HG03565 (cell line): ENCODE results near the gene LRRC2.
"Not testable (repeated sequence)": the region's sequence is repeated elsewhere in the genome, so short reads cannot be mapped to it uniquely, and the experiment has no call there.

ENCODE experiments used
- ATAC-seq: cut with Tn5 transposase; IDR thresholded peaks from one replicate; pipeline ENCODE4 v1.9.1; 2021; ENCODE audit warnings: mild to moderate bottlenecking, moderate library complexity; ENCODE audit not compliant: unreplicated experiment

Gene LRRC2

DNA sequence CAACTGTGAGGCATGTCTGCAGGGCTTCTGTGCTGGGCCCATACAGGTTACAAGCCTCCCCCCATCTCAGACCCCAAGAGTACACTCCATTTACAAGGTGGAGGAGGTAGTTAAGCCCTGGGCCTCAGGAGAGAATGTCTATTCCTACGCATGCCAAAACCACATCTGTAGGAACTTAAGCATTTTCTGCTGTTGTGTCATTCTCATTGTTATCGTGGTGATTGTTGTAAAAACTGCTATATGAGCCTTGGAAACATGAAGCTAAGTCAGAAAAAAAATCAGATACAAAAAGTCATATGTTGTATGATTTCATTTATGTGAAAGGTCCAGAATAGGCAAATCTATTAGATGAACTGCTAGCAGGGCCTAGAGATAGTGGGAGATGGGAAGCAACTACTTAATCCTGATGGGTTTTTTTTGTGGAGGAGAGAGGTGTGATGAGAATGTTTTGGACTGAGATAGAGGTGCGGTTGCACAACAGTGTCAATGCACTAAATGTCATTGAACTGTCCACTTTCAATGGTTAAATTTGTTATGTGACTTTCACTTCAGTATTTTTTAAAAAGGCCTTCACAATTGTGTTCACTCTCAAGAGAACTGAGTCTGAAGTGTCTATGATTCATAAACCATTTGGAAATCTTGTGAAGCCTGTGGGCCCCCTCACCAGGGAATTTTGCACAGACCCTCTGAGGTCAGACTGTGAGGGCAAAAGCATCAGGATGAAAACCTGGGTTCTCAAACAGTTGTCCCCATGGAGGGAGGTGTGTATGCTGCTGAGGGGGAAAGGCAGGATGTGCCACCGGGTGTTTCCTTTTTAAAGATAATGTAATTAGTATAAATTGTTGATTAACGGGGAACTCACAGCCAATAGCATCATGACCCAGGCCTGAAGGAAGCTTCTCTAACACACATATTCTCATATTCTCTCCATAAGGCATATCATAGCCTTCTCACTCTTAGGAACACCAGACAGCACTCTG lies 65.2 kb downstream of the LRRC2 start:
- no peak for ATAC-seq

DNA sequence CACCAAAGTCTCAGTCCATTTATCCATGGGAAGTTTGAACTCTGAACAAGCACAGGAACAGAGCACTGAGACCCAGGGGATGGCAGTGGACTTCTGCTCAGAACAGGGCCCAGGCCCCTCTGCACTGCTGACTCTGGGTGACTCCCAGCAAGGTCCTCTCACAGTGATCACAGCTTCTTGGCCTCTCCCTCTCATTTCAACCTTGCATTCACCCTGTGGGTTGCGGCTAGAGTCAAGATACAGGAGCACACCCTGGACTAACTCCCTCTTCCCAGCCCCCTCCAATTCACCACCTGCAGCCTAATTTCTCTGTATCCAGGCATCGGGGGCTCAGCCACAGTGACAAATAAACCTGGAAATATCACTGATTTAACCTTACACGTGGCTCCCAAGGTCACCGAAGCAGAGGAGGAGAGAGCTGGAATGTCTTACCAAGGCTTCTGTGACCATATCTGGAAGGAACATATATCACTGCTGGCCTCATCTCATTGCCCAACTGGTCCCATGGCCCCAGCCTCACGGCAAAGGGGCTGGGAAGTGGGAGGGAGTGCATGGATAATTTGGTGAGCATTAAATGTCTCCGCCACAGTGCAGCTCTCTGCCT lies 67.1 kb downstream of the LRRC2 start:
- no peak for ATAC-seq

DNA sequence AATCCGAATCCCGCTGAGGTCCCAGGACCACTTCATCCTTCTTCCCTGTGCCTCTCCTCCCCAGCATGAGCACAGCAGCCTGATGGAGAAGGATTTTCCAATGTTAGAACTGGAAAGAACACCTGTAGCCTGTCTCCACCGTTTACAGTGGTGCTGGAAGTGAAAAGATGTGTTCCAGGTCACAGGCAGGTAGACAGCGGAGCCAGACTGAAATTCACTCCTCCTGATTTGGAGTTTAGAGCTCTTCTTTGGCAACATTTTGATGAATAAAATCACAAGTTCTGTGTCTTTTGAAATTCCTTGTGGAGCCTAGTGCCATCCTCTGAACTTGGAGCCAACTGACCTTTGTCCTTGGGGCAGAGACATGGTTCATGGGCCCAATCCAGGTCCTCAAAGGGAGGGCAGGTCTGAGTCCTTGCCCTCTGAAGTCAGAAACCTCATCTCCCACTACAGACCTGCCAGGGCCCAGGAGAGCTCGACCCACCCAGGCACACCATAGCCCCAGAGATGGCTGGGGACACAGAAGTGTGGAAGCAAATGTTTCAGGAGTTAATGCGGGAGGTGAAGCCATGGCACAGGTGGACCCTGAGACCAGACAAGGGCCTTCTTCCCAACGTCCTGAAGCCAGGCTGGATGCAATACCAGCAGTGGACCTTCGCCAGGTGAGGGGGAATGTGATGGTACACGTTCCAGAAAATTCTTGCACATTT lies 68.4 kb downstream of the LRRC2 start, which contains the start of gene RTP3:
RTP3 (plus strand) TSS at position 421 of the 710 bp plus-strand sequence; CDS start at position 508, 87 bp downstream.
- ATAC-seq, result no peak

DNA sequence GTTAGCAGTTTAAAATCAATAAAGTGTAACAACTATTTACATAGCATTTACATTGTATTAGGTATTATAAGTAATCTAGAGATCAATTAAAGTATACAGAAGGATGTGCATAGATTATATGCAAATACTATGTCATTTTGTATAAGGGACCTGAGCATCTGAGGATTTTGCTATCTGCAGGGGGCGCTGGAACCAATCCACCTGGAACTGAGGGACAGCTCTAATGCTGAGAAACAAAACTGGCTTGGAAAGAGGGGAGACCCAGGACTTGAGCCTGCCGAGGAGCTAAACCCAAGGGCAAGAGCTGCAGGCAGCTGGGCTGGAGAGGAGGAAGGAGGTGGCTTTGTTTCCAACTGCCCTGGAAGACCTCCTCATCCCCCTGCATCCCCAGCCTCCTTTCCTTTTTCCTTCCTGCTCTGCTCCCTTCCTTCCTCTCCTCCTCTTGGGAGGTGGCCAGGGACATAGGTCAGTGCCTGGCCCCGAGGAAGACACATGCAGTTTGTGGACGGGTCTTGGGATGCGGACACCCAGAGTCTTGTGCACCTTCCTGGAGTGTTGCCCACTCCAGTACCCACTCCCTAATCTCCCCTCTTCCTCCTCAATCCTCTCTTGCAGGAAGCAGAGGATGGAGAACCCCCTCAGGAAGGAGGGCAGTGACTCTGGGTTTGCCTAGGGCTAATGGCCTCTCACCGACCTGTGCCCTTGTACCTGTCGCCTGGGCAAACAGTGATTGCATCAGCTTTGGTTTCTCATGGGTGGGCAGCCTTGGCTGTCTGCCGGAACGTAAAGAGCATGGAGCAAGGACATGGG lies 69.2 kb downstream of the LRRC2 start:
- no peak for ATAC-seq

DNA sequence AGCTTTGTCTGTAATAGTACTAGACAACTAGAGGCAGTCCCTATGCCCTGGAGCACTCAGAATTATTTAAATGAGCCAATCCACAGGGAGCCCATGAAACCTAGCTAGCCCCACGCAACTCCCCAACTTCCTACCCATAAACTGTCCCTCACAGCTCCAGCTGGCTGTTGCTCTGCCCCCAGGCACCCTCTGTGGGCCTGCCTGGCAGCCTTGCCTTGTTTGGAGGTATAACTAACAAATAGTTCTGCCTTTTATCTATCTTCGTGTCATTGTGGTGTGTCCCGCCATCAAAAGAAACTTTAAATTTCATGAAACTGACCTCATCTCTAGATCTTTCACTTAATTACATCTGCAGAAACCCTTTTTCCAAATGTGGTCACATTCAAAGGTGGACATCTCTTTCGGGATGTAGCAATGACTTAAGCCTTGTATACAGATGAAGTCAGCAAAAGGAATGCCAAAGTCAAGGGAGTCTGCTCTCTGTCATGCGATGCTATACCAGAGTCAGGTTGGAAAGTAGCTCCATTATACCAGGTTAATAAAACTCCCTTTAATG lies 70.1 kb downstream of the LRRC2 start:
- ATAC-seq, result no peak

DNA sequence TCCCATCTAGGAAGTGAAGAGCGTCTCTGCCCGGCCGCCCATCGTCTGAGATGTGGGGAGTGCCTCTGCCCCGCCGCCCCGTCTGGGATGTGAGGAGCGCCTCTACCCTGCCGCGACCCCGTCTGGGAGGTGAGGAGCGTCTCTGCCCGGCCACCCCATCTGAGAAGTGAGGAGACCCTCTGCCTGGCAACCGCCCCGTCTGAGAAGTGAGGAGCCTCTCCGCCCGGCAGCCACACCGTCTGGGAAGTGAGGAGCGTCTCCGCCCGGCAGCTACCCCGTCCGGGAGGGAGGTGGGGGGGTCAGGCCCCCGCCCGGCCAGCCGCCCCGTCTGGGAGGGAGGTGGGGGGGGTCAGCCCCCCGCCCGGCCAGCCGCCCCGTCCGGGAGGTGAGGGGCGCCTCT lies 71.6 kb downstream of the LRRC2 start:
- ATAC-seq, result not testable (repeated sequence)

DNA sequence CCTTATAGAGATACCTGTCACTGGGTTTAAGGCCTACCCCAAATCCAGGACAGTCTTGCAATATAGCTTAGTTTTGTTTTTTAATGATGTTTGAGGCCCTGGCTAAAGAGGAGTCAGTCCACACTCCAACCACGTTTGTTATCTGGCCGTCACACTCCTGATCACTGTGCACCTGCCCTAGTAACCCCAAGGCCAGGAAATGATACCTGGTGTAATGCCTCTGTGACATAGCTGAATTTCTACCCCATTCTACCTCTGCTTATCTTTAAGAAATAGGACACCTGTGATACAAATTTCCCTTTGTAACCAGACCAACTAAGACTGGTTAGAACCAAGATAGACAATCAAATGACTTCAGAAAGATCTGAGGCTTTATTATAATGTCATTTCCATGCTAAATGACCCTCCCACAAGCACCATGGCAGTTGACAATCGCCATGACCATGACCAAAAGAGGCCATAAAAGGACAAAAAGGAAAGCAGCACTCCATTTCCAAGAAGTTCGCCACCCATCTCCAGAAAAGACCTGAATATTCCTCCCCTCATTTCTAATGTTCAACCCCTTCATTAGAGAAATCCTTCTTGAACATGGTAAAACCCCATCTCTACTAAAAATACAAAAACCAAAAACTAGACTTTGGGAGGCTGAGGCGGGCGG lies 73.1 kb downstream of the LRRC2 start:
- ATAC-seq, result no peak

DNA sequence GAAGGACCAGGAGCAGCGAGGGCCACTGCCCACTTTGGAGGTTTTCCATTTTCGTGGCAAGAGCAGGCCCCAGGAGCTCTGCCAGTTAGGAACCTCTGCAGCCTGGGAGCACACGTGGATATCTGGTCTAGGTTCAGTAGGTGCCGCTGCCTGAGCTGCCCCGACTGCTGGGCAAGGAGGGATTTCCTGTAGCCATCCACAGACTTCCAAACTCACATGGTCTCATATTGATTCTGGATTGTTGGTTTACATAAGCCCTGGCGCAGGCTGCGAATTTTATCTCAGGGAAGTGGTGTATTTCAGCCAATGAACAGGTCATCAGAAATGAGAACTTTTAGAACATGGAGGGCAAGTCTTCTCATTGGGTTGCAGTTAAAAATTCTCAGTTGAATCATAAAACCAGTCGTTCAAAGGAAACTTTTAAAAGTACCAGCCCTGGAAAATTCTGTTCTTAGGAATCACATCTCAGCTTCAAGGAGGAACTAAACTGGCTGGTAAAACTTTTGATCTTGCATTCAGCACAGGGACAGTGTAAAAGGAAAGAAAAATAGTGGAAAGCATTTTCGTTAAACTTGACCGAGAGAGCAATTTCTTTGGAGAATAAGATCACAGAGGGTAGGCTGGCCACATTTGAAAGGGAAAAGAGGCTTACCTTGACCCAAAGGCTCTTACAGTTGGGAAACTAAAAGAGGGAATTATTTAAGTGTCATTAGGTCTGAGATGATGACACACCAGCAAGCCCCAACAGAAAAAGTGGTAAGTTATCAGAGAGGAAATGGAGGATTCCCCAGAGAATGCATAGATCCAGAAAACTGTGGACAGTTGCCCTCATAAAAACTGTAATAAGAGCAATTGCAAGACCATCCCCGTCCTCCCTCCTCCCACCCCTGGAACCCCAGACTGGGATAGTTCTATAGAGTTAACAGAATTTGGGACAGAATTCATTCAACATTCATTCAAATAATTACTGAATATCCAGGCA lies 74.7 kb downstream of the LRRC2 start:
- no peak for ATAC-seq

DNA sequence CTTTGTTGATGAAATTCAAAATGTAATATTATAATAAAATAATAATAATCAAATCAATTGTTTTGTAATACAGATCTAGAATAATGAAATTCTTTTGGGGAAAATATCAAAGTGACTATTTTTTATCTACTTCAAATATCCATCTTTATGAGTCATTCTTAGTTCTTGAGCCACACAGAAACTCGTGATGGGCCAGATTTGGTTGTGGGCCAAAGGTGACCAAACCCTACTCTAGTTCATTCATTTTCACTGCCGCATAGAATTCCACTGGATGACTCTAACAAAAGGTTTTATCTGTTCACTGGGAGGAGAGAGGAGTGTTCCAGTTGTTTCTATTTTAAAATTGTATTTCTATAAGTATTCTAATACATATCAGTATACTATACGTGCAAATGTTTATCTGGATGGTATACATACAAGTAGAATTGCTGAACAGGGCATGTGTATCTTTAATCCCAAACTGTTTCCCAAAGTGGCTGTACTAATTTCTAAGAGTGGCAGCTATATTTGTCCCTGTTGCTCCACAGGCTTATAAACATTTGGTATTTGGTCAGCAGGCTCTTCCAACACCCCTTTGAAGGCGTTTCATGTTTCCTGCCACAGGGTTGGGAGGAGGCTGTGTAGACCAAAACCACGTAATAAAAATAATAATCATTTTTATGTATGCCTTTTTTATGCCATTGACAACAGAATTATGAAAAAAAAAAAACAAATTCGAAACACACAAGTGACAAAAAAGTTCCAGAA lies 75.6 kb downstream of the LRRC2 start:
- no peak for ATAC-seq

DNA sequence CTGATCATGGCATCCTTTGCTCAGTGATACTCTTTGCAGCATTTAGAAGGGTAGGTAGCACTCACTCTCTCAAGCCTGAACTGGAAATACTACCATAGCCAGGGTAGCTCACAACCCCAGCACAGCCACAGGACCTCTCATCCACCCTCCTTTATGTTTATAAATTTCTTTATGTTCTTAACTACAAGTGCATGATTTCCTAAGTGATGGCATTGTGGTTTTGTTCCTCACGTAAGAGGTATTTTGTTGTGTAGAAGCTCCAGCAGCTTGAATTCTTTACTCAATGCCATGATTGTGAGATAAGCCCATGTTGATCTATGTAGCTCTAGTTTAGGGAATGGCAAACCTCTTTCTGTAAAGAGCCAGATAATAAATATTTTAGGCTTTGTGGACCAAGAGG lies 76.2 kb downstream of the LRRC2 start:
- no peak for ATAC-seq

DNA sequence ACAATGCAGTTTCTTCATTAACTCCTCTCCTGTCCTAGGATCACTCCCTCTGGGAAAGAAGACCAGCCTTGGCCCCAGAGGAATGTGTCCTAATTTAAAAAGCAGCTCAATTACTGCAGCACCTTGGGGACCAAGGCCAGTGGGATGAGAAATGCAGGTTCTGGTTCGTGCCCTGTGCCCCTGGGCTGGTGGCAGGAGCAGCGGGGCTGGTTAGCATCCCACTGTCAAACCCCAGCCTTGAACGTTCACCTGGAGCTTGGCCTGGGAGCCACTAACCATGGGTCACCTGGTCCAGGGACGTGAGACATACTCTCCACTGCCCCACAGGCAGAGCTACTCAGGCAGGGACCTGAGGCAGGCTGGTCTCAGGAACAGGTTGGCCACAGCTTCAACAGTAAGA lies 76.7 kb downstream of the LRRC2 start:
- no peak for ATAC-seq

DNA sequence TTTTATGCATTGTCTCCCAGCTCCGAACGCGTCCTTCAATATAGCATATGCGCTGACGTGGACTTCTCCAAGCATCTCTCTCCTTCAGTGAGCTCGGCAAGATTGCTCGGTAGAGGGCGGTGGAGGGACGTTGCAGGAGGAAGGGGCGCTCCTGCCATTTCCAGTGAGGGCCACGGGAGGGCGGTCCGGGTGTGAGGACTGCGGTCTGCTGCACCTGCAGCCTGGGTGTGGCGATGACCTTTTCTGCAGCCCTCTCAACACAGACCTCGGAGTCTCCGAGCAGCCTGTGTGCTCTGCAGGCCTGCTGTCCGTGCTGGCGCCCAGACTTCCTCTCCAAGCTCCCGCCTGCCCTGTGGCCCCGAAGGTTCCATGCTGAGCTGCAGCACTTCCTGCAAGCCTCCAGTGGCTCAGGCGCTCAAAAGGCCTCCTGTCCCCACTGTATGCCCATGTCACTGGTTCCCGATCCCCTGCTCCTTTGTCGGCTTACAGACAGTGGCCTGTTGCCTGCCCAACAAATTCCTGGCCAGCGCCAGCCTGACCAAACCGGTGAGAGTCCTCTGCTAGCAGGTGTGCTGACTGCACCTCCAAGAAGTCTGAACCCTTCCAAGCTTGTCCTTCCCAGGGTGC lies 77.3 kb downstream of the LRRC2 start:
- peak; percentile 86 for ATAC-seq

DNA sequence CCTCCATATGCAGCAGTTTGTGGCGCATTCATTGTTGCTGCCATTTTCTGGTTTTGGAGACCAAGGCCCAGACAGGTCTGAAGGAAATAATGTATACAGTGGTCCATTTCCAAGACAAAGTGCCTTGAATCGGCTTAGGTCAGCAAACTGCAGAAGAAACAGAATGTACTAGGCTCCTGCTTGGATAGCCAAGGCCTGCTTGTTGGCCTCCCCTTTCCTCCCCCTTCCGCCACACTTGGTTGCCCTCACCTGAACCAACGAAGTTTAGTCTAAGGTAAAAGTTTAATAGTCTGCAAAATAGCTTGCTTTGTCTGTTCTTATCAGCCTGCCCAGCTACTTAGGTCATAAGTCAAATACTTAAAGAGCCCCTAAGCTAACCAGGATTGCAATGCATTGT lies 80.3 kb downstream of the LRRC2 start:
- ATAC-seq, result no peak

DNA sequence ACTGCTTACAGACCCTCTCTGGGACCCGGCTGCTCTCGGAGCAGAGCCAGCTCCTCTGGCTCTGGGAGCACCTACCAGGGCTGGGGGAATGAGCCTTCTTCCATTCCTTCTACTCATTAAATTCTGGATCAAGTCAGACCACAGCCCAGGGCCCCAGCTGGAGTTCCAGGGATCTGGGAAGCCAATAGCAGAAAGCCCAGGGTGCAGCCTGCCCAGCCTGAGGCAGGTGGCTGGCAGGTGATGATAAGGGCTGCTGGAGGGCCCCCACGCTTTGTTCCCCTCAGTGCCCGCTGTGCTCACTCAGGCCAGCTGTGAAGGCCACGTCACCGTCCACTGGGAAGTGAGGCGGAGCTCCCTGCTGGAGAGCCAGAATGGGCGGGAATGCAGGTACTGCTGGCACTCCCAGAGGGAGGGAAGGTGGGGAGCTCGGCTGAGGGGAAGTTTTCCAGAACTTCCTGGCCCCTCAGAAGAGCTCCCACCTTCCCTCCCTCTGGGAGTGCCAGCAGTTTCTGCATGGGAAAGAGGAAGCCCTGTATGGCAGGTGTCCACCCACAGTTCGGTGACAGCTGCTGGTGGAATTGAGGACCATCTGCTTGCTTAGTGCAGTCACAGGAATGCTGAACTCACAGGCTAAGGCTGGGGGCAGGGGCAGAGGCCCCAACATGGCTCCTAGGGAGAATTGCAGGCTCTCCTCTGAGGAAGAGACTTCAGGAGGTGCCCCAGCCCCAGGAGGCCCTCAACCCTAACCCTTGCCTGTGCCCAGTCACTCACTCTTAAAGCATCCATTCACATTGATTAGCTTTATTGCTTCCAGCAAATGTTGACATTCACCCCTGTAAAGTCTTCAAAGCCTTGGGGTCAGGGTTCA lies 81.0 kb downstream of the LRRC2 start:
- ATAC-seq, result no peak

DNA sequence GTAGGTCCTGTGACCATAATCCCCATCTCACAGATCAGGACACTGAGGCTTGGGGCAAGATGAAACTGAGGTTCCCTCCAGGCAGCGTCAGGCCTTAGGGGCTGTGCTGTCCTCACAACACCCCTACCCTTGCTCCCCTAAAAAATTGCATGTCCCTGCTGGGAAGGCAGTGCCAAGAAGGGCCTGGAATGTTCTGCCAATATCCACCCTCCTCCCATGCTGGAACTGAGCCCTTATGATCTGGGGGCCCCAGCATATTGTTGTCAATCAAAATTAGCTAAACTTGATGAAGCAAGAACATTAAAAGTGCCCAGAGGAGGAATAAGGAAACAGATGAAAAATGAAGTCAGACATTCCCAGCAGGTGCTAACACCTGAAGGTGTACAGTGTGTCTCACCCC lies 81.7 kb downstream of the LRRC2 start:
- no peak for ATAC-seq

DNA sequence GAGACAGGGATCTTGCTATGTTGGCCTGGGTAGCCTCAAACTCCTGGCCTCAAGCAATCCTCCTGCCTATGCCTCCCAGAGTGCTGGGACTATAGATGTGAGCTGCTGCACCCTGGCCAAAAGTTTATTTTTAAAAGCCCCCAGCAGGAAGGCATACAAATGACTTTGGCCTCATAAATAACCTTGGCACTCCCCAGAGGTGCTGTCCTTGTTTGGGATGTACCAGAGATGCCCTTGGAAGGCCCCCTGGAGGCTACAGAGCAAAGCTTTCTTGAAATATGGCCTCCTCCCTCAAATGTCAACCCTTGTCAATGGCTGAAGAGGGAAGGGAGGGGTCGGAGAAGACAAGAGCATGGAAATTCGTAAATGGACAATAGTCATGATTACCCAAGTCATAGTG lies 82.3 kb downstream of the LRRC2 start:
- ATAC-seq, result no peak
